MM.1S (cell line): Measurements from ENCODE around the gene DENND1A.

ENCODE experiments used
- DNase-seq: peaks from one replicate; pipeline ENCODE4 v3.0.0-alpha.2; 2015
- H2AFZ ChIP-seq: fragments of 300-600 bp; sonication (generic); 2 replicates; pipeline ENCODE4 v1.6.0; 2016; ENCODE audit warnings: antibody characterized with exemption, low read length
- H3F3A ChIP-seq: fragments of 300-600 bp; sonication (generic); 2 replicates; pipeline ENCODE4 v1.6.1; 2016; ENCODE audit warnings: mild to moderate bottlenecking, antibody characterized with exemption, low read length, moderate library complexity, mixed read lengths; ENCODE audit not compliant: insufficient read depth
- H3K27ac ChIP-seq: fragments of 300-600 bp; sonication (generic); 2 replicates; pipeline ENCODE4 v1.5.1; 2016; ENCODE audit warnings: mild to moderate bottlenecking, low read length
- H3K27me3 ChIP-seq: fragments of 300-600 bp; sonication (generic); replicated peaks from 2 replicates; pipeline ENCODE4 v1.6.0; 2016; ENCODE audit warnings: low read length; ENCODE audit not compliant: insufficient read depth
- H3K36me3 ChIP-seq: fragments of 300-600 bp; sonication (generic); replicated peaks from 2 replicates; pipeline ENCODE4 v1.6.1; 2016; ENCODE audit warnings: mild to moderate bottlenecking, low read length, mixed read lengths; ENCODE audit not compliant: insufficient read depth
- H3K4me1 ChIP-seq: fragments of 300-600 bp; sonication (generic); 2 replicates; pipeline ENCODE4 v1.6.1; 2016; ENCODE audit warnings: low read length, mixed read lengths
- H3K4me2 ChIP-seq: fragments of 300-600 bp; sonication (generic); 2 replicates; pipeline ENCODE4 v1.6.0; 2016; ENCODE audit warnings: low read depth, low read length
- H3K4me3 ChIP-seq: fragments of 300-600 bp; sonication (generic); 2 replicates; pipeline ENCODE4 v1.5.1; 2016; ENCODE audit warnings: low read length, mixed read lengths
- H3K79me2 ChIP-seq: fragments of 300-600 bp; sonication (generic); 2 replicates; pipeline ENCODE4 v1.6.1; 2016; ENCODE audit warnings: mixed run types, low read length, mixed read lengths
- H3K9ac ChIP-seq: fragments of 300-600 bp; sonication (generic); 2 replicates; pipeline ENCODE4 v1.6.1; 2016; ENCODE audit warnings: low read length, mixed read lengths
- H3K9me2 ChIP-seq: fragments of 300-600 bp; sonication (generic); replicated peaks from 2 replicates; pipeline ENCODE4 v1.6.1; 2016; ENCODE audit warnings: mild to moderate bottlenecking, low read length, mixed read lengths; ENCODE audit not compliant: insufficient read depth
- H3K9me3 ChIP-seq: fragments of 300-600 bp; sonication (generic); replicated peaks from 2 replicates; pipeline ENCODE4 v1.6.1; 2016; ENCODE audit warnings: mild to moderate bottlenecking, low read length, mixed read lengths; ENCODE audit not compliant: insufficient read depth
- H4K20me1 ChIP-seq: fragments of 300-600 bp; sonication (generic); 2 replicates; pipeline ENCODE4 v1.6.1; 2016; ENCODE audit warnings: mild to moderate bottlenecking, low read length, moderate library complexity, mixed read lengths; ENCODE audit not compliant: insufficient read depth
- CTCF ChIP-seq: fragments of 300-600 bp; sonication (generic); IDR thresholded peaks from 2 replicates; pipeline ENCODE4 v1.5.1; 2016; ENCODE audit warnings: antibody characterized with exemption, low read length, mixed read lengths
- EZH2 ChIP-seq: fragments of 300-600 bp; sonication (generic); optimal IDR thresholded peaks from 2 replicates; pipeline ENCODE3; 2017; ENCODE audit warnings: low read depth, mild to moderate bottlenecking, antibody characterized with exemption, low read length, mixed read lengths
- EZH2phosphoT487 ChIP-seq: fragments of 300-600 bp; sonication (generic); IDR thresholded peaks from 2 replicates; pipeline ENCODE4 v1.6.1; 2018; ENCODE audit warnings: antibody characterized with exemption, low read length

Gene DENND1A

GRCh38 chr9:123482295-123482968, 447.5 kb downstream of the DENND1A start:
- Histone ChIP-seq H2AFZ (no peak overlapping the region), H3F3A (no peaks in the 10 kb centered on the region), H3K79me2 (no peaks in the 10 kb centered on the region), H3K27me3 (no peaks in the 10 kb centered on the region), H3K4me1 (no peaks in the 10 kb centered on the region), H3K4me3 (no peak overlapping the region), H3K4me2 (no peak overlapping the region), H3K36me3 (no peaks in the 10 kb centered on the region), H3K9me2 (no peaks in the 10 kb centered on the region), H3K9me3 (no peaks in the 10 kb centered on the region), H3K9ac (no peak overlapping the region), H3K27ac (no peak overlapping the region), H4K20me1 (no peaks in the 10 kb centered on the region)
- DNase-seq, result no peak
- no peak for TF ChIP-seq CTCF
- no peak for TF ChIP-seq EZH2phosphoT487
- TF ChIP-seq EZH2, result no peak

- no peak overlapping the region for H3K9ac ChIP-seq
- no peaks in the 10 kb centered on the region for H3K36me3 ChIP-seq
- H2AFZ ChIP-seq, result no peak overlapping the region
- no peak overlapping the region for H3K27ac ChIP-seq
- H3K27me3 ChIP-seq, result no peaks in the 10 kb centered on the region
- no peaks in the 10 kb centered on the region for H3K9me3 ChIP-seq
- no peaks in the 10 kb centered on the region for H3F3A ChIP-seq
- H3K9me2 ChIP-seq, result no peaks in the 10 kb centered on the region
- H3K4me2 ChIP-seq, result no peak overlapping the region
- no peaks in the 10 kb centered on the region for H3K4me1 ChIP-seq
- no peaks in the 10 kb centered on the region for H4K20me1 ChIP-seq
- H3K4me3 ChIP-seq, result no peak overlapping the region
- TF ChIP-seq CTCF, result no peak
- no peak for TF ChIP-seq EZH2
- TF ChIP-seq EZH2phosphoT487, result no peak
- no peaks in the 10 kb centered on the region for H3K79me2 ChIP-seq
- DNase-seq, result no peak
These were observed 448.6 kb downstream of the DENND1A start for GRCh38 chr9:123481209-123481865.

- no peak for TF ChIP-seq EZH2phosphoT487
- no peak for TF ChIP-seq EZH2
- TF ChIP-seq CTCF, result no peak
- H3K27me3 ChIP-seq, result no peaks in the 10 kb centered on the region
- H3K36me3 ChIP-seq, result no peaks in the 10 kb centered on the region
- H2AFZ ChIP-seq, result no peak overlapping the region
- H3K9me3 ChIP-seq, result no peaks in the 10 kb centered on the region
- no peak overlapping the region for H3K27ac ChIP-seq
- no peaks in the 10 kb centered on the region for H3F3A ChIP-seq
- no peak overlapping the region for H3K4me3 ChIP-seq
- H4K20me1 ChIP-seq, result no peaks in the 10 kb centered on the region
- H3K79me2 ChIP-seq, result no peaks in the 10 kb centered on the region
- H3K4me1 ChIP-seq, result no peaks in the 10 kb centered on the region
- H3K4me2 ChIP-seq, result no peak overlapping the region
- H3K9me2 ChIP-seq, result no peaks in the 10 kb centered on the region
- no peak for DNase-seq
- no peak overlapping the region for H3K9ac ChIP-seq
These were observed 449.1 kb downstream of the DENND1A start for GRCh38 chr9:123480791-123481190.
